HG03095 (cell line): ENCODE data around the gene GPRC6A.
A peak's percentile ranks its signal among the peaks of the same experiment; 100 is the strongest.
"Not testable (repeated sequence)": the region's sequence is repeated elsewhere in the genome, so short reads cannot be mapped to it uniquely, and the experiment has no call there.

Experiments
- ATAC-seq: cut with Tn5 transposase; IDR thresholded peaks from one replicate; pipeline ENCODE4 v1.9.1; 2021; ENCODE audit warnings: moderate library complexity; ENCODE audit not compliant: unreplicated experiment

Gene GPRC6A

GRCh38 chr6:116828983-116829382, at the start of gene GPRC6A:
Gene GPRC6A (minus strand): TSS chr6:116829083. CDS start chr6:116829013, 70 bp downstream.
- ATAC-seq, result no peak

- ATAC-seq, result no peak
Measured at GRCh38 chr6:116877743-116878142, 48.9 kb upstream of the GPRC6A start.

GRCh38 chr6:116876635-116877611, 48.0 kb upstream of the GPRC6A start, which contains the start of gene RFX6:
Gene RFX6 (plus strand): TSS chr6:116877242. CDS start chr6:116877276, 34 bp downstream.
- ATAC-seq, result no peak

GRCh38 chr6:116876107-116876506, 47.2 kb upstream of the GPRC6A start:
- no peak for ATAC-seq

- no peak for ATAC-seq
Measured at GRCh38 chr6:116872771-116873170, 43.9 kb upstream of the GPRC6A start.

GRCh38 chr6:116866281-116866871, 37.5 kb upstream of the GPRC6A start:
- peak; percentile 68 for ATAC-seq

GRCh38 chr6:116859264-116859663, 30.4 kb upstream of the GPRC6A start:
- no peak for ATAC-seq

GRCh38 chr6:116858060-116858459, 29.2 kb upstream of the GPRC6A start:
- no peak for ATAC-seq

- ATAC-seq, result no peak
Measured at GRCh38 chr6:116847227-116847626, 18.3 kb upstream of the GPRC6A start.

GRCh38 chr6:116842459-116842858, 13.6 kb upstream of the GPRC6A start:
- no peak for ATAC-seq

GRCh38 chr6:116840091-116840490, 11.2 kb upstream of the GPRC6A start:
- no peak for ATAC-seq

GRCh38 chr6:116836606-116837342, 7.9 kb upstream of the GPRC6A start:
- ATAC-seq, result no peak

- ATAC-seq, result not testable (repeated sequence)
Measured at GRCh38 chr6:116834526-116834925, 5.6 kb upstream of the GPRC6A start.

GRCh38 chr6:116827561-116828240, 1.2 kb downstream of the GPRC6A start:
- ATAC-seq, result no peak

- not testable (repeated sequence) for ATAC-seq
Measured at GRCh38 chr6:116816336-116816735, 12.5 kb downstream of the GPRC6A start.

- ATAC-seq, result no peak
Measured at GRCh38 chr6:116812051-116812650, 16.7 kb downstream of the GPRC6A start.

GRCh38 chr6:116801971-116802370, 26.9 kb downstream of the GPRC6A start:
- ATAC-seq, result no peak

- ATAC-seq, result no peak
Measured at GRCh38 chr6:116799945-116800344, 28.9 kb downstream of the GPRC6A start.

GRCh38 chr6:116797585-116797984, 31.3 kb downstream of the GPRC6A start:
- ATAC-seq, result no peak

GRCh38 chr6:116793224-116793623, 35.7 kb downstream of the GPRC6A start:
- ATAC-seq, result no peak
